GM21528 (cell line): ENCODE data around the gene NEAT1.

ENCODE experiments used
- ATAC-seq: cut with Tn5 transposase; IDR thresholded peaks from one replicate; pipeline ENCODE4 v1.9.1; 2021; ENCODE audit warnings: mild to moderate bottlenecking, moderate library complexity; ENCODE audit not compliant: unreplicated experiment, low FRiP score

Gene NEAT1

GRCh38 chr11:65493367-65494176 is 71.0 kb downstream of the NEAT1 start:
- no peak for ATAC-seq
